IMR-90 (cell line): ENCODE data around the gene USP24. TPM values are rescaled to one million over a fixed set of nuclear protein-coding genes. Genes with fewer than 3 reads are reported as not detected.

Source experiments
- ATAC-seq: fragments of 200-7000 bp; cut with Tn5 transposase; 2 replicates; pipeline ENCODE4 v1.9.1; 2020; ENCODE audit warnings: low read depth, mild to moderate bottlenecking, moderate library complexity
- BruUV-seq: library from RNA; stranded (reverse); fragments of 400-500 nt; replicated peaks from 2 replicates; lab custom pipeline; 2021; lab: Mats Ljungman, UMichigan
- CTCF ChIA-PET: fragments of 300-600 bp; formaldehyde crosslinking; extraction: SDS; loops from one replicate; lab custom pipeline; 2021; ENCODE audit warnings: antibody characterized with exemption; lab: Yijun Ruan, JAX
- POLR2A ChIA-PET: fragments of 300-600 bp; sonication (Branson Sonifier 250); formaldehyde crosslinking; loops from one replicate; lab custom pipeline; 2022; ENCODE audit warnings: antibody characterized with exemption; ENCODE audit not compliant: unreplicated experiment; lab: Charles Lee
- DNase-seq: peaks from one replicate; pipeline ENCODE4 v3.0.0; 2013
- H2AFZ ChIP-seq: replicated peaks from 2 replicates; pipeline ENCODE3; 2013; ENCODE audit warnings: low read length, mild to moderate bottlenecking; ENCODE audit not compliant: poor library complexity
- H2AK5ac ChIP-seq: 2 replicates; pipeline ENCODE4 v1.6.1; 2013; ENCODE audit warnings: low read depth, low read length, inconsistent platforms
- H2AK9ac ChIP-seq: replicated peaks from 2 replicates; pipeline ENCODE3; 2013; ENCODE audit warnings: mild to moderate bottlenecking, low read depth, low read length, moderate library complexity; ENCODE audit not compliant: poor library complexity
- H2BK120ac ChIP-seq: 2 replicates; pipeline ENCODE4 v1.6.1; 2013; ENCODE audit warnings: low read depth, low read length, inconsistent platforms
- H2BK15ac ChIP-seq: 3 replicates; pipeline ENCODE4 v1.6.1; 2013; ENCODE audit warnings: low read depth, low read length, inconsistent platforms
- H2BK20ac ChIP-seq: 2 replicates; pipeline ENCODE4 v1.6.1; 2013; ENCODE audit warnings: low read depth, mild to moderate bottlenecking, inconsistent platforms, low read length, moderate library complexity
- H2BK5ac ChIP-seq: 2 replicates; pipeline ENCODE4 v1.6.1; 2013; ENCODE audit warnings: mild to moderate bottlenecking, low read depth, low read length, inconsistent platforms; ENCODE audit not compliant: poor library complexity, severe bottlenecking
- H3K14ac ChIP-seq: replicated peaks from 2 replicates; pipeline ENCODE4 v1.6.1; 2013; ENCODE audit warnings: low read depth, low read length, inconsistent platforms
- H3K18ac ChIP-seq: 2 replicates; pipeline ENCODE4 v1.6.1; 2013; ENCODE audit warnings: low read depth, low read length, control low read depth
- H3K23ac ChIP-seq: 2 replicates; pipeline ENCODE4 v1.6.1; 2013; ENCODE audit warnings: low read depth, low read length, inconsistent platforms
- H3K27ac ChIP-seq: 2 replicates; pipeline ENCODE4 v1.5.1; 2013; ENCODE audit warnings: mild to moderate bottlenecking, control low read depth, low read length; ENCODE audit not compliant: insufficient read depth
- H3K27me3 ChIP-seq: 2 replicates; pipeline ENCODE4 v1.6.1; 2013; ENCODE audit warnings: low read length; ENCODE audit not compliant: control insufficient read depth, insufficient read depth
- H3K36me3 ChIP-seq: 2 replicates; pipeline ENCODE4 v1.6.1; 2013; ENCODE audit warnings: low read length, mixed read lengths; ENCODE audit not compliant: control insufficient read depth, insufficient read depth
- H3K4ac ChIP-seq: 2 replicates; pipeline ENCODE4 v1.6.1; 2013; ENCODE audit warnings: low read depth, low read length, inconsistent platforms
- H3K4me1 ChIP-seq: 2 replicates; pipeline ENCODE4 v1.6.1; 2013; ENCODE audit warnings: low read length, mixed read lengths; ENCODE audit not compliant: control insufficient read depth, insufficient read depth
- H3K4me2 ChIP-seq: 2 replicates; pipeline ENCODE4 v1.6.1; 2013; ENCODE audit warnings: low read depth, mild to moderate bottlenecking, control low read depth, low read length, moderate library complexity
- H3K4me3 ChIP-seq: 2 replicates; pipeline ENCODE4 v1.5.1; 2013; ENCODE audit warnings: low read depth, mild to moderate bottlenecking, control low read depth, low read length, moderate library complexity; ENCODE audit not compliant: insufficient read depth
- H3K56ac ChIP-seq: 2 replicates; pipeline ENCODE4 v1.6.1; 2013; ENCODE audit warnings: low read length, inconsistent platforms; ENCODE audit not compliant: insufficient read depth; ENCODE audit errors: extremely low read depth
- H3K79me1 ChIP-seq, 2 experiments: 2 replicates each; pipeline ENCODE4 v1.6.1; 2013; ENCODE audit warnings: low read length in 2 of 2, inconsistent platforms in 1 of 2, low read depth in 1 of 2
- H3K9ac ChIP-seq: 2 replicates; pipeline ENCODE4 v1.6.1; 2013; ENCODE audit warnings: low read depth, low read length, control low read depth
- H3K9me1 ChIP-seq: 2 replicates; pipeline ENCODE4 v1.6.1; 2013; ENCODE audit warnings: low read length, inconsistent platforms; ENCODE audit not compliant: insufficient read depth
- H3K9me3 ChIP-seq: 2 replicates; pipeline ENCODE4 v1.6.1; 2013; ENCODE audit warnings: low read length; ENCODE audit not compliant: control insufficient read depth, insufficient read depth
- H4K20me1 ChIP-seq: 2 replicates; pipeline ENCODE4 v1.6.1; 2013; ENCODE audit warnings: low read length, inconsistent platforms; ENCODE audit not compliant: insufficient read depth
- H4K5ac ChIP-seq: 2 replicates; pipeline ENCODE4 v1.6.1; 2013; ENCODE audit warnings: mild to moderate bottlenecking, low read depth, low read length, control low read depth
- H4K8ac ChIP-seq, 2 experiments: 2 replicates each; pipeline ENCODE4 v1.6.1; 2013; ENCODE audit warnings: low read depth in 2 of 2, low read length in 2 of 2, control low read depth in 1 of 2, inconsistent platforms in 1 of 2
- H4K91ac ChIP-seq: 2 replicates; pipeline ENCODE4 v1.6.1; 2013; ENCODE audit warnings: low read depth, low read length, inconsistent platforms; ENCODE audit not compliant: insufficient read depth
- BHLHE40 ChIP-seq: fragments of 150-350 bp; IDR thresholded peaks from 2 replicates; pipeline ENCODE4 v1.6.1; 2016; ENCODE audit warnings: mild to moderate bottlenecking, low read depth, low read length
- CEBPB ChIP-seq: IDR thresholded peaks from 2 replicates; pipeline ENCODE4 v1.6.1; 2012; ENCODE audit warnings: low read depth, low read length, improper control_type of control experiment
- CHD1 ChIP-seq: IDR thresholded peaks from 2 replicates; pipeline ENCODE4 v1.6.1; 2012; ENCODE audit warnings: low read depth, low read length, improper control_type of control experiment
- FOS ChIP-seq: fragments of 150-350 bp; IDR thresholded peaks from 2 replicates; pipeline ENCODE4 v1.6.1; 2016; ENCODE audit warnings: low read depth, low read length
- MAFK ChIP-seq: IDR thresholded peaks from 2 replicates; pipeline ENCODE4 v1.6.1; 2012; ENCODE audit warnings: low read depth, low read length, improper control_type of control experiment
- MAZ ChIP-seq: IDR thresholded peaks from 2 replicates; pipeline ENCODE4 v1.6.1; 2012; ENCODE audit warnings: low read depth, mild to moderate bottlenecking, low read length, improper control_type of control experiment, moderate library complexity, borderline replicate concordance
- MXI1 ChIP-seq: IDR thresholded peaks from 2 replicates; pipeline ENCODE4 v1.6.1; 2012; ENCODE audit warnings: low read depth, mild to moderate bottlenecking, low read length, moderate library complexity, borderline replicate concordance
- NFE2L2 ChIP-seq: fragments of 150-350 bp; IDR thresholded peaks from 2 replicates; pipeline ENCODE4 v1.6.1; 2016; ENCODE audit warnings: low read depth, mild to moderate bottlenecking, low read length
- POLR2A ChIP-seq: IDR thresholded peaks from 2 replicates; pipeline ENCODE4 v1.6.1; 2012; ENCODE audit warnings: mild to moderate bottlenecking, low read depth, low read length
- RAD21 ChIP-seq: IDR thresholded peaks from 2 replicates; pipeline ENCODE4 v1.6.1; 2012; ENCODE audit warnings: low read length, improper control_type of control experiment
- RCOR1 ChIP-seq: IDR thresholded peaks from 2 replicates; pipeline ENCODE4 v1.6.1; 2012; ENCODE audit warnings: mild to moderate bottlenecking, low read length, improper control_type of control experiment; ENCODE audit not compliant: insufficient replicate concordance
- RFX5 ChIP-seq: IDR thresholded peaks from 2 replicates; pipeline ENCODE4 v1.8.0; 2012; ENCODE audit warnings: low read depth, mild to moderate bottlenecking, low read length, moderate library complexity
- SMC3 ChIP-seq: fragments of 150-350 bp; IDR thresholded peaks from 2 replicates; pipeline ENCODE4 v1.6.1; 2016; ENCODE audit warnings: low read depth, mild to moderate bottlenecking, antibody characterized with exemption, low read length, moderate library complexity
- WGBS, 2 experiments: methylation state at CpG; one replicate each; pipeline versions ENCODE4 v1.1.5 to v1.1.7; 2013; ENCODE audit warnings: missing lambda C conversion rate in 2 of 2; ENCODE audit not compliant: insufficient read length in 1 of 2; ENCODE audit errors: extremely low coverage in 2 of 2; 5-methylcytosine and 5-hydroxymethylcytosine counted together
- dilution Hi-C: fragments of 300-500 bp; cut with HindIII; formaldehyde crosslinking; loops from one replicate; pipeline ENCODE4 v1.14.3; 2018; ENCODE audit warnings: low sequenced_read_pairs; ENCODE audit not compliant: unreplicated experiment
- in situ Hi-C: fragments of 300-500 bp; cut with MboI; formaldehyde crosslinking; loops from 3 replicates; pipeline ENCODE4 v1.14.3; 2019; ENCODE audit warnings: low sequenced_read_pairs, inconsistent platforms, mixed read lengths
- intact Hi-C: fragments of 100-400 bp; cut with micrococcal nuclease; formaldehyde crosslinking; loops from 2 replicates; pipeline ENCODE4 v1.10.0; 2022
- polyA plus RNA-seq, 3 experiments: library from polyadenylated mRNA; depleted of rRNA; stranded (reverse); fragments of >200 nt; gene quantifications; 2 replicates each; pipeline ENCODE4 v1.2.3, GENCODE V29; 2012; ENCODE audit warnings: low replicate concordance in 1 of 3
- total RNA-seq: library from RNA; depleted of rRNA; stranded (reverse); fragments of >200 nt; gene quantifications from 2 replicates; pipeline ENCODE4 v1.2.3, GENCODE V29; 2012
- TF ChIP-seq, protein P1 (sequence below): conservative IDR thresholded peaks from 2 replicates; pipeline ENCODE4 v1.5.1; 2012; ENCODE audit warnings: mild to moderate bottlenecking, low read depth, low read length, improper control_type of control experiment
- TF ChIP-seq, protein P2 (sequence below): fragments of 150-350 bp; IDR thresholded peaks from 2 replicates; pipeline ENCODE4 v1.6.1; 2017; ENCODE audit warnings: mild to moderate bottlenecking, antibody characterized with exemption, low read length, low read depth

The USP24 gene
- total and polyA plus RNA-seq, 2 of the 4 experiments (the other 2 are of a cell fraction): 8.4 to 36.7 TPM

DNA sequence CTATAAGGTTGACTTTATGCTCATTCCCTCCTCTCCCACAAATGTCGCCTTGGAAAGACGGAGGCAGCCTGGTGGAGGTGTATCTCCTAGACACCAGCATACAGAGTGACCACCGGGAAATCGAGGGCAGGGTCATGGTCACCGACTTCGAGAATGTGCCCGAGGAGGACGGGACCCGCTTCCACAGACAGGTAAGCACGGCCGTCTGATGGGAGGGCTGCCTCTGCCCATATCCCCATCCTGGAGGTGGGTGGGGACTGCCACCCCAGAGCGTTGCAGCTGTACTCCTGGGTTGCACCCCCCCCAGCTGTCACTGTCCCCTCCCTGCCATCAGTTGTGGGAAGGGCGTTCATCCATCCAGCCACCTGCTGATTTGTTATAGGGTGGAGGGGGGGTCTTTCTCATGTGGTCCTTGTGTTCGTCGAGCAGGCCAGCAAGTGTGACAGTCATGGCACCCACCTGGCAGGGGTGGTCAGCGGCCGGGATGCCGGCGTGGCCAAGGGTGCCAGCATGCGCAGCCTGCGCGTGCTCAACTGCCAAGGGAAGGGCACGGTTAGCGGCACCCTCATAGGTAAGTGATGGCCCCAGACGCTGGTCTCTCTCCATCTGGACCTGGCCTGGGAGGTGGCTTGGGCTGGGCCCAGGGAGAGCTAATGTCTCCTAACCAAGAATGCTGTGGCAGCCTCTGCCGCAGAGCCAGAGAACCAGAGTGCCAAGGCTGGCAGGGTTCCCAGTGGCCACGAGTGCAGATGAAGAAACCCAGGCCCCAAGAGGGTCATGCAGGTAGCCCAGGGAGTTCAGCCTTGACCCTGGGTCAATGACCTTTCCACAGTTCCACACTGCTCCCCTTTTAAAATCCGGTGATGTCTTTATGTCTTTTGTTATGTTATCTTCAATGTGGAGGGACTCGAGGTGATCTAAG, 162.7 kb downstream of the USP24 start (continued):
- no peak for TF ChIP-seq MAZ

DNA sequence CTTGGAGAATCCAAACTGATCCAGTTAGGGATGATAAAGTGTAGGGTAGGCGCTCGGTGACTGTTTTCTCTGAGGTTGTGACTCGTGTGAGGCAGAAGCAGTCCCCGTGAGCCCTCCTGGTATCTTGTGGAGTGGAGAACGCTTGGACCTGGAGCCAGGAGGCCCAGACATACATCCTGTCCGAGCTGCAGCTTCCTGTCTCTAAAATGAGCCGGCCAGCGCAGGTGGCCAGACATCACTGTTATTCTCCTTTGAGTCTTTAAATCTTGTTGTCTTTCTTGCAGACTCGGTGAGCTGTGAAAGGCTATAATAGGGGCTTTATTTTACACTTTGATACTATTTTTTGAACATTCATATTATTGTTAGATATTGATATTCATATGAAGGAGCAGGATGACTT, 163.5 kb downstream of the USP24 start:
- Histone ChIP-seq H4K5ac (no peak overlapping the region), H3K79me1 (no peaks in the 10 kb centered on the region), H3K4ac (no peak overlapping the region), H3K18ac (no peak overlapping the region), H2AK9ac (no peak overlapping the region), H3K4me1 (no peaks in the 10 kb centered on the region), H3K23ac (no peak overlapping the region), H4K20me1 (no peaks in the 10 kb centered on the region), H3K9me3 (no peaks in the 10 kb centered on the region), H3K4me2 (no peak overlapping the region), H3K9ac (no peak overlapping the region), H2AK5ac (no peak overlapping the region), H3K36me3 (no peaks in the 10 kb centered on the region), H3K56ac (no peak overlapping the region), H2BK5ac (no peak overlapping the region), H3K27ac (no peak overlapping the region), H2AFZ (no peak overlapping the region), H3K9me1 (no peaks in the 10 kb centered on the region), H4K8ac (no peak overlapping the region), H4K91ac (no peak overlapping the region), H2BK120ac (no peak overlapping the region), H3K4me3 (no peak overlapping the region), H2BK15ac (no peak overlapping the region), H2BK20ac (no peak overlapping the region), H3K14ac (no peak overlapping the region), H3K27me3 (peaks cover 33% of the 10 kb centered on the region)
- in situ Hi-C loops (no loop called here), dilution Hi-C loops (no loop called here), intact Hi-C loops (no loop called here)
- BruUV-seq: no TSS peak
- WGBS, 2 experiments: 51% methylated on average over 6 of the region's 9 CpGs; no CpG with 5 or more reads in 1 of the 2 experiments
- CTCF ChIA-PET: no interaction called here
- no peak for ATAC-seq
- POLR2A ChIA-PET: no interaction called here
- DNase-seq: no peak
- TF ChIP-seq RCOR1 (no peak), MAZ (no peak), BHLHE40 (no peak), RAD21 (no peak), MAFK (no peak), CEBPB (no peak), POLR2A (no peak), FOS (no peak), CHD1 (no peak), SMC3 (no peak), MXI1 (no peak), RFX5 (no peak), NFE2L2 (no peak)
- TF ChIP-seq, protein P1, sequence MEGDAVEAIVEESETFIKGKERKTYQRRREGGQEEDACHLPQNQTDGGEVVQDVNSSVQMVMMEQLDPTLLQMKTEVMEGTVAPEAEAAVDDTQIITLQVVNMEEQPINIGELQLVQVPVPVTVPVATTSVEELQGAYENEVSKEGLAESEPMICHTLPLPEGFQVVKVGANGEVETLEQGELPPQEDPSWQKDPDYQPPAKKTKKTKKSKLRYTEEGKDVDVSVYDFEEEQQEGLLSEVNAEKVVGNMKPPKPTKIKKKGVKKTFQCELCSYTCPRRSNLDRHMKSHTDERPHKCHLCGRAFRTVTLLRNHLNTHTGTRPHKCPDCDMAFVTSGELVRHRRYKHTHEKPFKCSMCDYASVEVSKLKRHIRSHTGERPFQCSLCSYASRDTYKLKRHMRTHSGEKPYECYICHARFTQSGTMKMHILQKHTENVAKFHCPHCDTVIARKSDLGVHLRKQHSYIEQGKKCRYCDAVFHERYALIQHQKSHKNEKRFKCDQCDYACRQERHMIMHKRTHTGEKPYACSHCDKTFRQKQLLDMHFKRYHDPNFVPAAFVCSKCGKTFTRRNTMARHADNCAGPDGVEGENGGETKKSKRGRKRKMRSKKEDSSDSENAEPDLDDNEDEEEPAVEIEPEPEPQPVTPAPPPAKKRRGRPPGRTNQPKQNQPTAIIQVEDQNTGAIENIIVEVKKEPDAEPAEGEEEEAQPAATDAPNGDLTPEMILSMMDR: no peak
- TF ChIP-seq, protein P2, sequence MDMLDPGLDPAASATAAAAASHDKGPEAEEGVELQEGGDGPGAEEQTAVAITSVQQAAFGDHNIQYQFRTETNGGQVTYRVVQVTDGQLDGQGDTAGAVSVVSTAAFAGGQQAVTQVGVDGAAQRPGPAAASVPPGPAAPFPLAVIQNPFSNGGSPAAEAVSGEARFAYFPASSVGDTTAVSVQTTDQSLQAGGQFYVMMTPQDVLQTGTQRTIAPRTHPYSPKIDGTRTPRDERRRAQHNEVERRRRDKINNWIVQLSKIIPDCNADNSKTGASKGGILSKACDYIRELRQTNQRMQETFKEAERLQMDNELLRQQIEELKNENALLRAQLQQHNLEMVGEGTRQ: no peak
